Suprapubic skin (tissue), 4 donors: Measurements from ENCODE around the gene AGBL1. TPM values are rescaled to one million over a fixed set of nuclear protein-coding genes. Genes with fewer than 3 reads are reported as not detected.

Source experiments
- DNase-seq, 2 donors: peaks; one replicate each; pipeline ENCODE4 v3.0.0-alpha.2; 2019; ENCODE audit warnings: low spot score in 2 of 2
- H3K27ac ChIP-seq: fragments of 200-600 bp; sonication (generic); one replicate; pipeline ENCODE4 v1.5.1; 2019
- H3K27me3 ChIP-seq: fragments of 200-600 bp; sonication (generic); one replicate; pipeline ENCODE4 v1.5.1; 2019
- H3K36me3 ChIP-seq: fragments of 200-600 bp; sonication (generic); one replicate; pipeline ENCODE4 v1.5.1; 2019
- H3K4me1 ChIP-seq: fragments of 200-600 bp; sonication (generic); one replicate; pipeline ENCODE4 v1.5.1; 2019
- H3K4me3 ChIP-seq: fragments of 200-600 bp; sonication (generic); one replicate; pipeline ENCODE4 v1.5.1; 2019; ENCODE audit warnings: mild to moderate bottlenecking
- H3K9me3 ChIP-seq: fragments of 200-600 bp; sonication (generic); one replicate; pipeline ENCODE4 v1.5.1; 2019
- CTCF ChIP-seq, 2 donors: fragments of 200-600 bp in 1 of 2; fragments of 450-650 bp in 1 of 2; sonication (generic) in 1 of 2; IDR thresholded peaks; one replicate each; pipeline ENCODE4 v1.5.1; 2016 to 2019; ENCODE audit warnings: antibody characterized with exemption in 2 of 2, mild to moderate bottlenecking in 1 of 2, moderate library complexity in 1 of 2
- EP300 ChIP-seq: sonication (generic); formaldehyde crosslinking; IDR thresholded peaks from one replicate; pipeline ENCODE4 v1.6.1; 2017; ENCODE audit warnings: antibody characterized with exemption
- POLR2A ChIP-seq, 2 donors: fragments of 450-650 bp; IDR thresholded peaks; one replicate each; pipeline ENCODE4 v1.6.1; 2017; ENCODE audit warnings: antibody characterized with exemption in 2 of 2, mild to moderate bottlenecking in 2 of 2, moderate library complexity in 2 of 2
- POLR2AphosphoS5 ChIP-seq, 3 donors: sonication (generic); formaldehyde crosslinking; IDR thresholded peaks; one replicate each; pipeline ENCODE4 v1.6.1; 2017; ENCODE audit warnings: antibody characterized with exemption in 3 of 3
- WGBS: methylation state at CpG from one replicate; pipeline ENCODE4 v1.1.5; 2018; 5-methylcytosine and 5-hydroxymethylcytosine counted together
- total RNA-seq, 4 donors: library from RNA; depleted of rRNA; stranded (reverse); fragments of >200 nt; gene quantifications; one replicate each; pipeline ENCODE4 v1.1.0, GENCODE V29; 2016

AGBL1 gene
- total RNA-seq, 4 donors from 2014 or later: 0.23 to 0.56 TPM; not detected in 2

- Histone ChIP-seq H3K4me1 (no peaks in the 10 kb centered on the region), H3K4me3 (no peak overlapping the region), H3K27me3 (no peaks in the 10 kb centered on the region), H3K9me3 (no peaks in the 10 kb centered on the region), H3K27ac (no peak overlapping the region), H3K36me3 (no peaks in the 10 kb centered on the region)
- TF ChIP-seq POLR2AphosphoS5 (IDR thresholded peaks at IDR 0.05) (no peak), POLR2A (IDR thresholded peaks at IDR 0.05) (no peak), EP300 (no peak), CTCF (IDR thresholded peaks at IDR 0.05) (no peak)
- no peak for DNase-seq
- 47% methylated on average over 3 of the region's 3 CpGs for WGBS
Observed at GRCh38 chr15:86557018-86557550, 477.4 kb downstream of the AGBL1 start.

GRCh38 chr15:86558252-86558651 lies 478.6 kb downstream of the AGBL1 start:
- H3K27me3 ChIP-seq: no peaks in the 10 kb centered on the region
- no peak for DNase-seq
- no peaks in the 10 kb centered on the region for H3K9me3 ChIP-seq
- no peak for TF ChIP-seq POLR2AphosphoS5 (IDR thresholded peaks at IDR 0.05)
- TF ChIP-seq POLR2A (IDR thresholded peaks at IDR 0.05): no peak
- TF ChIP-seq CTCF (IDR thresholded peaks at IDR 0.05): no peak
- TF ChIP-seq EP300: no peak
- no peaks in the 10 kb centered on the region for H3K4me1 ChIP-seq
- H3K36me3 ChIP-seq: no peaks in the 10 kb centered on the region
- H3K27ac ChIP-seq: no peak overlapping the region
- no peak overlapping the region for H3K4me3 ChIP-seq

- Histone ChIP-seq H3K27me3 (no peaks in the 10 kb centered on the region), H3K27ac (no peak overlapping the region), H3K4me1 (no peaks in the 10 kb centered on the region), H3K9me3 (no peaks in the 10 kb centered on the region), H3K36me3 (no peaks in the 10 kb centered on the region), H3K4me3 (no peak overlapping the region)
- DNase-seq: no peak
- TF ChIP-seq POLR2A (IDR thresholded peaks at IDR 0.05) (no peak), CTCF (IDR thresholded peaks at IDR 0.05) (no peak), EP300 (no peak), POLR2AphosphoS5 (IDR thresholded peaks at IDR 0.05) (no peak)
- WGBS: 68% methylated on average over 5 of the region's 5 CpGs
Observed at GRCh38 chr15:86558686-86559085, 479.0 kb downstream of the AGBL1 start.

GRCh38 chr15:86568378-86568777 lies 488.7 kb downstream of the AGBL1 start:
- no peaks in the 10 kb centered on the region for H3K4me1 ChIP-seq
- no peak overlapping the region for H3K4me3 ChIP-seq
- H3K27me3 ChIP-seq: peaks cover 11% of the 10 kb centered on the region
- no peak for DNase-seq
- no peak overlapping the region for H3K27ac ChIP-seq
- peaks cover 5% of the 10 kb centered on the region for H3K9me3 ChIP-seq
- H3K36me3 ChIP-seq: no peaks in the 10 kb centered on the region
- no peak for TF ChIP-seq POLR2A (IDR thresholded peaks at IDR 0.05)

- Histone ChIP-seq H3K4me1 (no peaks in the 10 kb centered on the region), H3K27me3 (peaks cover 11% of the 10 kb centered on the region), H3K36me3 (no peaks in the 10 kb centered on the region), H3K27ac (no peak overlapping the region), H3K4me3 (no peak overlapping the region), H3K9me3 (no peaks in the 10 kb centered on the region)
- TF ChIP-seq POLR2AphosphoS5 (IDR thresholded peaks at IDR 0.05) (no peak), CTCF (IDR thresholded peaks at IDR 0.05) (no peak)
- DNase-seq: no peak
- 64% methylated on average over 4 of the region's 9 CpGs for WGBS
Observed at GRCh38 chr15:86570738-86571137, 491.1 kb downstream of the AGBL1 start.

- WGBS: 59% methylated on average over 6 of the region's 11 CpGs
- DNase-seq: no peak
- TF ChIP-seq EP300 (no peak), CTCF (IDR thresholded peaks at IDR 0.05) (no peak), POLR2AphosphoS5 (IDR thresholded peaks at IDR 0.05) (no peak), POLR2A (IDR thresholded peaks at IDR 0.05) (no peak)
- Histone ChIP-seq H3K36me3 (no peaks in the 10 kb centered on the region), H3K27me3 (peaks cover 11% of the 10 kb centered on the region), H3K4me1 (no peaks in the 10 kb centered on the region), H3K4me3 (no peak overlapping the region), H3K27ac (no peak overlapping the region), H3K9me3 (no peaks in the 10 kb centered on the region)
Observed at GRCh38 chr15:86571873-86572272, 492.2 kb downstream of the AGBL1 start.
